Measurements from ENCODE around the gene WDR4. TPM values are rescaled to one million over a fixed set of nuclear protein-coding genes. Genes with fewer than 3 reads are reported as not detected.

Gene WDR4
- total and polyA plus RNA-seq, 4 donors: 10.3 to 29.6 (median 16.2) TPM

DNA sequence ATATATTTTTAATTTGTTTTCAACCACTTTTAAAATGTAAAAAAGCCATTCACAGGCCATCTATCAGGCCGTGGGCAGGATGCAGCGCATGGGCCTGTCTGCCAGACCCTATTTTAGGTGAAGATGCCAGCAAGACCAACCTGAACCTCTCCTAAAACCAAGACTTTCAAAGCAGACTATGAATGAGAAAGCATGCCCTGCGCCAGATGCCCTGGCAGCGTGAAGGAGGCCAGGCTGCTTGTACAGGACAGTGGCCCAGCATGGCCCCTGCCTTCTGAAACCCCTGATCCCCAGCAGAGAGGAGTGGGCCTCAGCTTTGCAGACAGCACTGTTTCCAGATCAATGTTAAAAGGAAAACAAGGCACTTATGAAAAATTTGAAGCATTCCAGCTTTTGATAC is 31.6 kb downstream of the WDR4 start:
- TF ChIP-seq, protein P1, sequence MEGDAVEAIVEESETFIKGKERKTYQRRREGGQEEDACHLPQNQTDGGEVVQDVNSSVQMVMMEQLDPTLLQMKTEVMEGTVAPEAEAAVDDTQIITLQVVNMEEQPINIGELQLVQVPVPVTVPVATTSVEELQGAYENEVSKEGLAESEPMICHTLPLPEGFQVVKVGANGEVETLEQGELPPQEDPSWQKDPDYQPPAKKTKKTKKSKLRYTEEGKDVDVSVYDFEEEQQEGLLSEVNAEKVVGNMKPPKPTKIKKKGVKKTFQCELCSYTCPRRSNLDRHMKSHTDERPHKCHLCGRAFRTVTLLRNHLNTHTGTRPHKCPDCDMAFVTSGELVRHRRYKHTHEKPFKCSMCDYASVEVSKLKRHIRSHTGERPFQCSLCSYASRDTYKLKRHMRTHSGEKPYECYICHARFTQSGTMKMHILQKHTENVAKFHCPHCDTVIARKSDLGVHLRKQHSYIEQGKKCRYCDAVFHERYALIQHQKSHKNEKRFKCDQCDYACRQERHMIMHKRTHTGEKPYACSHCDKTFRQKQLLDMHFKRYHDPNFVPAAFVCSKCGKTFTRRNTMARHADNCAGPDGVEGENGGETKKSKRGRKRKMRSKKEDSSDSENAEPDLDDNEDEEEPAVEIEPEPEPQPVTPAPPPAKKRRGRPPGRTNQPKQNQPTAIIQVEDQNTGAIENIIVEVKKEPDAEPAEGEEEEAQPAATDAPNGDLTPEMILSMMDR (IDR thresholded peaks at IDR 0.05; ENCODE audit: control extremely low read depth, extremely low read depth): no peak
- Histone ChIP-seq H3K27me3 (ENCODE audit: control insufficient read depth in 3 of 3, insufficient read depth in 3 of 3, low read length in 2 of 3) (no peaks in the 10 kb centered on the region), H3K4me3 (no peak overlapping the region), H3K9ac (ENCODE audit: insufficient read depth in 1 of 2, low read length in 2 of 2) (no peak overlapping the region), H3K36me3 (ENCODE audit: control insufficient read depth in 4 of 4, insufficient read depth in 4 of 4, low read length in 4 of 4) (peaks cover 8 to 68% (median 21%) of the 10 kb centered on the region in 4 donors), H3K4me1 (ENCODE audit: control insufficient read depth in 5 of 5, insufficient read depth in 5 of 5, low read length in 5 of 5) (peaks cover 0 to 3% (median 0%) of the 10 kb centered on the region in 5 donors), H3K9me3 (ENCODE audit: control insufficient read depth in 4 of 4, insufficient read depth in 3 of 4, low read length in 3 of 4) (no peaks in the 10 kb centered on the region), H3K27ac (ENCODE audit: low read depth in 1 of 2, low read length in 1 of 2) (no peak overlapping the region)
- WGBS, 2 donors: 91 to 96% methylated on average over 4 of the region's 4 CpGs
- no peak for ATAC-seq (ENCODE audit: insufficient read depth, low FRiP score)
- no peak for DNase-seq

GRCh38 chr21:42847051-42847707 is 32.2 kb downstream of the WDR4 start:
- no peaks in the 10 kb centered on the region for H3K9me3 ChIP-seq (ENCODE audit: control insufficient read depth in 4 of 4, insufficient read depth in 3 of 4, low read length in 3 of 4)
- no peak overlapping the region for H3K27ac ChIP-seq (ENCODE audit: low read depth in 1 of 2, low read length in 1 of 2)
- DNase-seq: no peak
- no peak overlapping the region for H3K9ac ChIP-seq (ENCODE audit: insufficient read depth in 1 of 2, low read length in 2 of 2)
- no peak overlapping the region for H3K4me3 ChIP-seq
- TF ChIP-seq, protein P1 (IDR thresholded peaks at IDR 0.05; ENCODE audit: control extremely low read depth, extremely low read depth): no peak
- no peaks in the 10 kb centered on the region for H3K27me3 ChIP-seq (ENCODE audit: control insufficient read depth in 3 of 3, insufficient read depth in 3 of 3, low read length in 2 of 3)
- ATAC-seq (ENCODE audit: insufficient read depth, low FRiP score): no peak
- peaks cover 0 to 3% (median 0%) of the 10 kb centered on the region in 5 donors for H3K4me1 ChIP-seq (ENCODE audit: control insufficient read depth in 5 of 5, insufficient read depth in 5 of 5, low read length in 5 of 5)
- 87% methylated on average over 18 of the region's 18 CpGs for WGBS, 2 donors
- H3K36me3 ChIP-seq (ENCODE audit: control insufficient read depth in 4 of 4, insufficient read depth in 4 of 4, low read length in 4 of 4): peaks cover 6 to 70% (median 21%) of the 10 kb centered on the region in 4 donors

- Histone ChIP-seq H3K9me3 (ENCODE audit: control insufficient read depth in 4 of 4, insufficient read depth in 3 of 4, low read length in 3 of 4) (no peaks in the 10 kb centered on the region), H3K4me1 (ENCODE audit: control insufficient read depth in 5 of 5, insufficient read depth in 5 of 5, low read length in 5 of 5) (peaks cover 0 to 3% (median 0%) of the 10 kb centered on the region in 5 donors), H3K27me3 (ENCODE audit: control insufficient read depth in 3 of 3, insufficient read depth in 3 of 3, low read length in 2 of 3) (no peaks in the 10 kb centered on the region), H3K9ac (ENCODE audit: insufficient read depth in 1 of 2, low read length in 2 of 2) (no peak overlapping the region), H3K4me3 (no peak overlapping the region), H3K27ac (ENCODE audit: low read depth in 1 of 2, low read length in 1 of 2) (no peak overlapping the region), H3K36me3 (ENCODE audit: control insufficient read depth in 4 of 4, insufficient read depth in 4 of 4, low read length in 4 of 4) (peaks cover 2 to 66% (median 20%) of the 10 kb centered on the region in 4 donors)
- ATAC-seq (ENCODE audit: insufficient read depth, low FRiP score) (no peak), DNase-seq (no peak)
- 97% methylated on average over 10 of the region's 10 CpGs for WGBS, 2 donors
- TF ChIP-seq, protein P1 (IDR thresholded peaks at IDR 0.05; ENCODE audit: control extremely low read depth, extremely low read depth): no peak
Measured at GRCh38 chr21:42846221-42846620, 33.1 kb downstream of the WDR4 start.

Measured in lung (tissue), 12 donors.